HG02623 (cell line): ENCODE results near the gene EPN2.

Experiments used
- ATAC-seq: cut with Tn5 transposase; IDR thresholded peaks from one replicate; pipeline ENCODE4 v1.9.1; 2021; ENCODE audit warnings: moderate library complexity; ENCODE audit not compliant: unreplicated experiment

EPN2 gene

GRCh38 chr17:19291646-19292376 is 54.6 kb downstream of the EPN2 start:
- no peak for ATAC-seq

- no peak for ATAC-seq
Measured at GRCh38 chr17:19292377-19292711, 55.2 kb downstream of the EPN2 start.

- ATAC-seq, result no peak
Measured at GRCh38 chr17:19294443-19294842, 57.3 kb downstream of the EPN2 start.

GRCh38 chr17:19295473-19296135 is 58.4 kb downstream of the EPN2 start:
- ATAC-seq, result no peak

- ATAC-seq, result no peak
Measured at GRCh38 chr17:19296786-19297778, 59.9 kb downstream of the EPN2 start.

- no peak for ATAC-seq
Measured at GRCh38 chr17:19298569-19299213, 61.5 kb downstream of the EPN2 start.

- no peak for ATAC-seq
Measured at GRCh38 chr17:19299214-19299747, 62.1 kb downstream of the EPN2 start.

- ATAC-seq, result no peak
Measured at GRCh38 chr17:19299866-19300265, 62.7 kb downstream of the EPN2 start.

- no peak for ATAC-seq
Measured at GRCh38 chr17:19301274-19301951, 64.2 kb downstream of the EPN2 start.

GRCh38 chr17:19301973-19302372 is 64.8 kb downstream of the EPN2 start:
- ATAC-seq, result no peak

GRCh38 chr17:19302791-19303331 is 65.7 kb downstream of the EPN2 start:
- no peak for ATAC-seq

GRCh38 chr17:19303367-19303776 is 66.2 kb downstream of the EPN2 start:
- ATAC-seq, result no peak

GRCh38 chr17:19304209-19304608 is 67.0 kb downstream of the EPN2 start:
- ATAC-seq, result no peak

- no peak for ATAC-seq
Measured at GRCh38 chr17:19304751-19305150, 67.6 kb downstream of the EPN2 start.

- ATAC-seq, result no peak
Measured at GRCh38 chr17:19305256-19305655, 68.1 kb downstream of the EPN2 start.

GRCh38 chr17:19305761-19306159 is 68.6 kb downstream of the EPN2 start:
- no peak for ATAC-seq

GRCh38 chr17:19306160-19307111 is 69.3 kb downstream of the EPN2 start:
- ATAC-seq, result peak; percentile 79

GRCh38 chr17:19307521-19307920 is 70.4 kb downstream of the EPN2 start:
- ATAC-seq, result no peak

- no peak for ATAC-seq
Measured at GRCh38 chr17:19308398-19308797, 71.2 kb downstream of the EPN2 start.
